HG02943 (cell line): Measurements from ENCODE around the gene NFATC3.

ENCODE experiments used
- ATAC-seq: cut with Tn5 transposase; IDR thresholded peaks from one replicate; pipeline ENCODE4 v1.9.1; 2021; ENCODE audit warnings: mild to moderate bottlenecking, low read depth, moderate library complexity; ENCODE audit not compliant: unreplicated experiment

The NFATC3 gene

GRCh38 chr16:68085259-68086071 lies at the start of gene NFATC3:
Gene NFATC3 (plus strand): TSS chr16:68085370. CDS start chr16:68085682, 312 bp downstream.
- peak; percentile 43 for ATAC-seq

- ATAC-seq: no peak
Measured at GRCh38 chr16:68037841-68038597, 47.2 kb upstream of the NFATC3 start.

GRCh38 chr16:68040506-68041288 lies 44.5 kb upstream of the NFATC3 start:
- no peak for ATAC-seq

- no peak for ATAC-seq
Measured at GRCh38 chr16:68041783-68042182, 43.4 kb upstream of the NFATC3 start.

- no peak for ATAC-seq
Measured at GRCh38 chr16:68046106-68046505, 39.1 kb upstream of the NFATC3 start.

- no peak for ATAC-seq
Measured at GRCh38 chr16:68047987-68048386, 37.2 kb upstream of the NFATC3 start.

GRCh38 chr16:68049449-68049848 lies 35.7 kb upstream of the NFATC3 start:
- no peak for ATAC-seq

- ATAC-seq: no peak
Measured at GRCh38 chr16:68055395-68055794, 29.8 kb upstream of the NFATC3 start.

GRCh38 chr16:68059804-68060203 lies 25.4 kb upstream of the NFATC3 start:
- ATAC-seq: no peak

- no peak for ATAC-seq
Measured at GRCh38 chr16:68061396-68061795, 23.8 kb upstream of the NFATC3 start.

- no peak for ATAC-seq
Measured at GRCh38 chr16:68062910-68063393, 22.2 kb upstream of the NFATC3 start.

- ATAC-seq: no peak
Measured at GRCh38 chr16:68064791-68065365, 20.3 kb upstream of the NFATC3 start.

GRCh38 chr16:68065716-68066305 lies 19.4 kb upstream of the NFATC3 start:
- ATAC-seq: no peak

GRCh38 chr16:68066763-68067162 lies 18.4 kb upstream of the NFATC3 start:
- ATAC-seq: no peak

- ATAC-seq: no peak
Measured at GRCh38 chr16:68068926-68069325, 16.2 kb upstream of the NFATC3 start.

- no peak for ATAC-seq
Measured at GRCh38 chr16:68069511-68070248, 15.5 kb upstream of the NFATC3 start.

GRCh38 chr16:68070249-68070730 lies 14.9 kb upstream of the NFATC3 start:
- ATAC-seq: no peak

- ATAC-seq: no peak
Measured at GRCh38 chr16:68070806-68071517, 14.2 kb upstream of the NFATC3 start.

- ATAC-seq: no peak
Measured at GRCh38 chr16:68071518-68071901, 13.7 kb upstream of the NFATC3 start.
